ENCODE results near the gene PEX19.

The PEX19 gene

DNA sequence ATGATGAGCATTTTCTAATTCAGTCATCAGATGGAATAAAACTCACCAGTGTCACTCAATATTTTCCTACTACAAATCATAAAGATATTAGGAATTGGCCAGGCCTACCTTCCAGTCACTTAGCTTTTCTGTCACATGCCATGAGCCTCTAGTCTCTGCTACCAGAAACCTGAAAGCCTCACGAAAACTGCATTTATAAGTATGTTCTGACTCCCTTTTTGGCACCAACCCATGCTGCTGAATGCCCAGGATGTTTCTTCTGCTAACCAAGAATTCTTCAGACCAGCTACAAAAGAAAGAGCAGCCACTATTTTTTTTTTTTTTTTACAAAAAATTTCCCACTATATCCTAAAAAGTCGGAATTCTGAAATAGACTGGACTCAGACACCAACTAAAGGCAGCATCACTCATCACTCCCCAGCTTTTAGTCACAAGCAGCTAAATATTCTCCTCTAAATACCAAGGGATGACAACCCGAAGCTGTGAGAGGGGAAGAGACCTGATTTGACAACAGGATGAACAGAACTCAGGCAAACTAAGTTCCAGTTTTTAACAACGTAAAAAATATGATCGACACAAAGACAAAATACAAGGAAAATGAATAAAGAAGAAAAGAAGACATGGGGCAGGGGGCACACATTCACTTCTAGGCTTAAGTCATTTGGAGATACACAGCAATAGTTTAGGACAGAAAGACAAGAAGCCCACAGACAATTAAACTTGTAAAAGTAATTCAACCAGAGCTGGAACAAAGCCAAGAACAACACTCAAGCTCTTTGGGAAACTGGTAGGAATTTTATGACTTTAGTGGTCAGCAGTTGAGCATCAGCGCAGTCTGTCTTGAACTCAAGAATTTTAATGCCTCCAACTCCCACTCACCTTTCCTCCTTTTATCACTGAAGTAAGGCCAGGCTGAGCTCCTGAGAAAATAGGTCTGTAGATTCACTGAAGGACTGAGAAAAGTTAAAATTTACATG lies 24.2 kb downstream of the PEX19 start:
- Histone ChIP-seq H3K18ac (ENCODE audit: low read length) (no peak overlapping the region), H3K4me3 (ENCODE audit: low read length in 2 of 2) (peak overlapping the region in 1 of 2 donors; percentile 83), H3K27me3 (ENCODE audit: control insufficient read depth in 3 of 3, insufficient read depth in 3 of 3, low read depth in 1 of 3, low read length in 3 of 3) (no peaks in the 10 kb centered on the region), H3K14ac (ENCODE audit: low read length) (no peak overlapping the region), H3K9me3 (replicated peaks in 1 of 2; ENCODE audit: control insufficient read depth in 2 of 2, insufficient read depth in 1 of 2, low read depth in 1 of 2, low read length in 2 of 2) (no peaks in the 10 kb centered on the region), H4K8ac (ENCODE audit: low read depth, low read length) (no peak overlapping the region), H3K36me3 (replicated peaks in 1 of 2; ENCODE audit: control insufficient read depth in 2 of 2, insufficient read depth in 2 of 2, low read length in 2 of 2) (peaks cover 0 to 30% of the 10 kb centered on the region in 2 donors), H2AK5ac (ENCODE audit: low read depth, low read length) (no peak overlapping the region), H2BK15ac (ENCODE audit: low read length) (no peak overlapping the region), H4K91ac (ENCODE audit: low read depth, low read length, poor library complexity) (no peak overlapping the region), H2BK5ac (ENCODE audit: low read length) (no peak overlapping the region), H3K27ac (replicated peaks; ENCODE audit: low read length) (no peak overlapping the region), H3K4ac (ENCODE audit: low read length) (no peak overlapping the region), H2AFZ (ENCODE audit: low read length) (no peak overlapping the region), H3K9ac (ENCODE audit: low read depth, low read length, poor library complexity) (no peak overlapping the region), H3K23ac (ENCODE audit: low read depth, low read length, poor library complexity) (no peak overlapping the region), H3K4me1 (ENCODE audit: control insufficient read depth in 2 of 2, insufficient read depth in 1 of 2, low read depth in 1 of 2, low read length in 2 of 2) (peaks cover 6 to 7% of the 10 kb centered on the region in 2 donors), H2BK12ac (ENCODE audit: low read length) (no peak overlapping the region), H3K79me1 (ENCODE audit: low read depth, low read length) (no peaks in the 10 kb centered on the region), H2BK120ac (ENCODE audit: low read depth, low read length) (no peak overlapping the region), H3K4me2 (ENCODE audit: insufficient read depth, low read length, poor library complexity, severe bottlenecking) (peak overlapping the region; percentile 38)
- WGBS, 2 donors (ENCODE audit: extremely low coverage in 2 of 2, insufficient read length in 2 of 2, insufficient replicate concordance in 1 of 2): no CpG with 5 or more reads among the region's 6 CpGs
- no peak for DNase-seq (ENCODE audit: low spot score)

DNA sequence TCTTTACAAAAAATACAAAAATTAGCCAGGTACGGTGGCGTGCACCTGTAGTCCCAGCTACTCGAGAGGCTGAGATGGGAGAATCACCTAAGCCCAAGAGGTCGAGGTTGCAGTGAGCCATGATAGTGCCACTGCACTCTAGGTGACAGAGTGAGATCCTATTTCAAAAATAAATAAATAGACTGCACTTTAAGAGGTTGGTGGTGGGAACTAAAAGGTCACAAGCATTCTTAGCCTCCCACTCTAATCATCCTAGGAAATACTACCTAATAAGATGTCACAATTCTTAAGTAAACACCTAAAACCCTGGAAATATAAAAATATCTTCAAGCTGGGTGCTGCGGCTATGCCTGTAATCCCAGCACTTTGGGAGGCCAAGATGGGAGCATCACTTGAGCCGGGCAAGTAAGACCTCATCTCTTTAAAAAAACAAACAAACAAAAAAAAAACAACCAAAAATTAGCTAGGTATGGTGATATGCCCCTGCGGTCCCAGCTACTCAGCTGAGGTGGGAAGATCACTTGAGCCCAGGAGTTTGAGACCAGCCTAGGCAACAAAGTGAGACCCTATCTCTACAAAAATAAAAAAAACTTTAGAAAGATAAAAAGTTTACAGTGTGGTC lies 26.6 kb downstream of the PEX19 start:
- no peak overlapping the region for H4K8ac ChIP-seq (ENCODE audit: low read depth, low read length)
- no peak overlapping the region for H3K23ac ChIP-seq (ENCODE audit: low read depth, low read length, poor library complexity)
- H3K36me3 ChIP-seq (replicated peaks in 1 of 2; ENCODE audit: control insufficient read depth in 2 of 2, insufficient read depth in 2 of 2, low read length in 2 of 2): peaks cover 0 to 53% of the 10 kb centered on the region in 2 donors
- H3K18ac ChIP-seq (ENCODE audit: low read length): no peak overlapping the region
- no peak for DNase-seq (ENCODE audit: low spot score)
- H3K4me1 ChIP-seq (ENCODE audit: control insufficient read depth in 2 of 2, insufficient read depth in 1 of 2, low read depth in 1 of 2, low read length in 2 of 2): peaks cover 6 to 7% of the 10 kb centered on the region in 2 donors
- no peak overlapping the region for H3K27ac ChIP-seq (replicated peaks; ENCODE audit: low read length)
- no peak overlapping the region for H3K4ac ChIP-seq (ENCODE audit: low read length)
- no CpG with 5 or more reads among the region's 7 CpGs for WGBS, 2 donors (ENCODE audit: extremely low coverage in 2 of 2, insufficient read length in 2 of 2, insufficient replicate concordance in 1 of 2)
- no peak overlapping the region for H4K91ac ChIP-seq (ENCODE audit: low read depth, low read length, poor library complexity)
- H3K14ac ChIP-seq (ENCODE audit: low read length): no peak overlapping the region
- H3K9ac ChIP-seq (ENCODE audit: low read depth, low read length, poor library complexity): no peak overlapping the region
- H3K4me2 ChIP-seq (ENCODE audit: insufficient read depth, low read length, poor library complexity, severe bottlenecking): no peak overlapping the region
- H2BK12ac ChIP-seq (ENCODE audit: low read length): no peak overlapping the region
- no peak overlapping the region for H2BK5ac ChIP-seq (ENCODE audit: low read length)
- no peak overlapping the region for H2AFZ ChIP-seq (ENCODE audit: low read length)
- H2BK120ac ChIP-seq (ENCODE audit: low read depth, low read length): no peak overlapping the region
- H3K27me3 ChIP-seq (ENCODE audit: control insufficient read depth in 3 of 3, insufficient read depth in 3 of 3, low read depth in 1 of 3, low read length in 3 of 3): no peaks in the 10 kb centered on the region
- H2BK15ac ChIP-seq (ENCODE audit: low read length): no peak overlapping the region
- H3K9me3 ChIP-seq (replicated peaks in 1 of 2; ENCODE audit: control insufficient read depth in 2 of 2, insufficient read depth in 1 of 2, low read depth in 1 of 2, low read length in 2 of 2): no peaks in the 10 kb centered on the region
- H3K79me1 ChIP-seq (ENCODE audit: low read depth, low read length): no peaks in the 10 kb centered on the region
- H2AK5ac ChIP-seq (ENCODE audit: low read depth, low read length): no peak overlapping the region
- H3K4me3 ChIP-seq (ENCODE audit: low read length in 2 of 2): no peak overlapping the region

DNA sequence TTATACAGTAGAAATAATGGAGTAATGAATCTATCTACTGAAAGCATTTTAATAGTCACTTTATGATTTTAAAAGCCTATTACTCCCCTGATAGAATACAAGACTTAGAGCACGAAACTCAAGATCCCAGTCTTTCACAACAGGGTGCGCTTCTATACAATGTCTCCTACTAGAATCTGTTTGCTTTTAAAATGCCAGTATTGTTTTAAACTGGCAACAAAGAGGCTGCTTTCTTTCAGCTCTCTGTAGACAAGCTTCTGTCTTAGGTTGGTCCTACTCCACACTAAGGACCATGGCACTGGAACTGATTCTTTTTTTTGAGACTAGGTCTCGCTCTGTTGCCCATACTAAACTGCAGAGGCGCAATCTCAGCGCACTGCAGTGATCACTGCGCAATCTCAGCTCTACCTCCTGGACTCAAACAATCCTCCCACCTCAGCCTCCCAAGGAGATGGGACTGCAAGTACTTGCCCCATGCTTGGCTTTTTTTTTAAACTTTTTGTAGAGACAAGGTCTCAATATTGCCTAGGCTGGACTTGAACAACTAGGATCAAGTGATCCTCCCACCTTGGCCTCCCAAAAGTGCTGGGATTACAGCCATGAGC lies 27.4 kb downstream of the PEX19 start:
- Histone ChIP-seq H2AK5ac (ENCODE audit: low read depth, low read length) (no peak overlapping the region), H4K91ac (ENCODE audit: low read depth, low read length, poor library complexity) (no peak overlapping the region), H2BK120ac (ENCODE audit: low read depth, low read length) (no peak overlapping the region), H3K27ac (replicated peaks; ENCODE audit: low read length) (no peak overlapping the region), H2BK12ac (ENCODE audit: low read length) (no peak overlapping the region), H3K4me2 (ENCODE audit: insufficient read depth, low read length, poor library complexity, severe bottlenecking) (no peak overlapping the region), H3K9me3 (replicated peaks in 1 of 2; ENCODE audit: control insufficient read depth in 2 of 2, insufficient read depth in 1 of 2, low read depth in 1 of 2, low read length in 2 of 2) (no peaks in the 10 kb centered on the region), H3K14ac (ENCODE audit: low read length) (no peak overlapping the region), H2BK15ac (ENCODE audit: low read length) (no peak overlapping the region), H3K9ac (ENCODE audit: low read depth, low read length, poor library complexity) (no peak overlapping the region), H3K36me3 (replicated peaks in 1 of 2; ENCODE audit: control insufficient read depth in 2 of 2, insufficient read depth in 2 of 2, low read length in 2 of 2) (peaks cover 0 to 53% of the 10 kb centered on the region in 2 donors), H2AFZ (ENCODE audit: low read length) (no peak overlapping the region), H3K4me3 (ENCODE audit: low read length in 2 of 2) (no peak overlapping the region), H3K79me1 (ENCODE audit: low read depth, low read length) (no peaks in the 10 kb centered on the region), H3K18ac (ENCODE audit: low read length) (no peak overlapping the region), H3K23ac (ENCODE audit: low read depth, low read length, poor library complexity) (no peak overlapping the region), H3K27me3 (ENCODE audit: control insufficient read depth in 3 of 3, insufficient read depth in 3 of 3, low read depth in 1 of 3, low read length in 3 of 3) (no peaks in the 10 kb centered on the region), H4K8ac (ENCODE audit: low read depth, low read length) (no peak overlapping the region), H3K4me1 (ENCODE audit: control insufficient read depth in 2 of 2, insufficient read depth in 1 of 2, low read depth in 1 of 2, low read length in 2 of 2) (peaks cover 4 to 7% of the 10 kb centered on the region in 2 donors), H3K4ac (ENCODE audit: low read length) (no peak overlapping the region), H2BK5ac (ENCODE audit: low read length) (no peak overlapping the region)
- WGBS, 2 donors (ENCODE audit: extremely low coverage in 2 of 2, insufficient read length in 2 of 2, insufficient replicate concordance in 1 of 2): no CpG with 5 or more reads among the region's 6 CpGs
- no peak for DNase-seq (ENCODE audit: low spot score)

Data from neuronal stem cell (in vitro differentiated cells).